22Rv1 (cell line): ENCODE data around the gene TGFB2.

Source experiments
- H3K27ac ChIP-seq: fragments of 450-650 bp; 2 replicates; pipeline ENCODE4 v1.5.1; 2017
- ZFX ChIP-seq: fragments of 450-650 bp; IDR thresholded peaks from 2 replicates; pipeline ENCODE4 v1.6.1; 2017; ENCODE audit warnings: antibody characterized with exemption, borderline replicate concordance
- TF ChIP-seq, protein P1 (sequence below): fragments of 450-650 bp; IDR thresholded peaks from 2 replicates; pipeline ENCODE4 v1.5.1; 2017; ENCODE audit warnings: mild to moderate bottlenecking

The TGFB2 gene

GRCh38 chr1:218462587-218462986 is 117.5 kb downstream of the TGFB2 start:
- TF ChIP-seq ZFX, result no peak
- H3K27ac ChIP-seq, result no peak overlapping the region

DNA sequence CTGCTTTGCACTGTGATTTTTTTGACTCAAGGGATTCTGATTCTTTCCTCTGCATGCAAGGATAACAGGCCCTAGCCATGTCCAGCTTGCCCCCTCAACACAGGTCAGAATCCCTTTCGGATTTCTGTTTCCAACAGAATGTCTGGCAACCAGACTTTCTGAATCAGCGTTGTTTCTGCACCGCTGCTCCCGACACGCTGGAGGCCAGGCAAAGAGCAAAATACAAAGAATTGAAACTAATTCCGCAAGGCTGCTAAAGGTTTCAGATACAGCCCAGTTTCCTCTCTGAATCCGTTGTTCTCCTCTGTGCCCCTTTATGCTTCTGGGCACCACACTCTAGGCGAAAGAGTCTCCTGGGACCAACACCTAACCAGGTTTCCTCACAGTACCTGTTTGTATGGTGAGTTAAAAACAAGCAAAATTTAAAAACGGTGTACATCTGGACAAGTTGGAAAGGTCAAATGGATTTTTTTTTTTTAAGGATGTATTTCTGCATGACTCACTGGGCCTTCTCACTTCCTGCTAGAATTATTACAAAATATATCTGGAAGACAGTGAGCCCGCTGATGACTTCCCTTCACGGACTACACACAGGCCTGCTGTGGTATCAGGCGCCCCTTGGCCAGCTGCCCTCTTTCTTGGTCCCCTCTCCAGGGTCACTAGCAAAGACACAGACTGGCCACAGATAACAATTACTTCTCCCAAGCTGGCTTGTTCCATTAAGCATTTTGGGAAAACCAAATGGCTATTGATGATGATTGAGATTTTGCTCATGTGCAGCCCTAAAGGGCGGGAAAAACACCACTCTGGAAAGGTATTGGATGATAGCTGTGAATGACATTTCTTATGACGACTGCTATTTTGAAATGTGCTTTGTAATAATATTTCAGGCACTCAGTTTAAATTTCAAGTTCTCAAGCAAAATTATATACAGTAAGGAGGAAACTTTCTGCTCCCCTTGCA is 118.3 kb downstream of the TGFB2 start:
- no peak overlapping the region for H3K27ac ChIP-seq
- no peak for TF ChIP-seq ZFX
- TF ChIP-seq, protein P1, sequence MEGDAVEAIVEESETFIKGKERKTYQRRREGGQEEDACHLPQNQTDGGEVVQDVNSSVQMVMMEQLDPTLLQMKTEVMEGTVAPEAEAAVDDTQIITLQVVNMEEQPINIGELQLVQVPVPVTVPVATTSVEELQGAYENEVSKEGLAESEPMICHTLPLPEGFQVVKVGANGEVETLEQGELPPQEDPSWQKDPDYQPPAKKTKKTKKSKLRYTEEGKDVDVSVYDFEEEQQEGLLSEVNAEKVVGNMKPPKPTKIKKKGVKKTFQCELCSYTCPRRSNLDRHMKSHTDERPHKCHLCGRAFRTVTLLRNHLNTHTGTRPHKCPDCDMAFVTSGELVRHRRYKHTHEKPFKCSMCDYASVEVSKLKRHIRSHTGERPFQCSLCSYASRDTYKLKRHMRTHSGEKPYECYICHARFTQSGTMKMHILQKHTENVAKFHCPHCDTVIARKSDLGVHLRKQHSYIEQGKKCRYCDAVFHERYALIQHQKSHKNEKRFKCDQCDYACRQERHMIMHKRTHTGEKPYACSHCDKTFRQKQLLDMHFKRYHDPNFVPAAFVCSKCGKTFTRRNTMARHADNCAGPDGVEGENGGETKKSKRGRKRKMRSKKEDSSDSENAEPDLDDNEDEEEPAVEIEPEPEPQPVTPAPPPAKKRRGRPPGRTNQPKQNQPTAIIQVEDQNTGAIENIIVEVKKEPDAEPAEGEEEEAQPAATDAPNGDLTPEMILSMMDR, result no peak

DNA sequence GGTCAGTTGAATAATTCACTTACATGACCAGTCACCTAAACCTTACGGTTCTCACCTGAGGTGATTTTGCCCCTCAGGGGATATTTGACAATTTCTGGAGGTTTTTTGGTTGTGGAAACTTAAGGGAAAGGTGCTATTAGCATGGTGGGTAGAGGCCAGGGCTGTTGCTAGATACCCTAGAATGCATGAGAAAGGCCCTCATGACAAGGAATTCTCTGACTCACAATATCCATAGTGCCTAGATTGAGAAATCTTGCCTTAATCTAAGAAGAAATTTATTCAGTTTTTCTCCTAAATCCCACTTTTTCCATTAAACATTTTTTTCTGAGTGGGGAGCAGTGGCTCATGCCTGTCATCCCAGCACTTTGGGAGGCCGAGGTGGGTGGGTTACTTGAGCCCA is 119.7 kb downstream of the TGFB2 start:
- TF ChIP-seq, protein P1, result no peak
- no peak for TF ChIP-seq ZFX
- H3K27ac ChIP-seq, result no peak overlapping the region

- TF ChIP-seq, protein P1, result no peak
- TF ChIP-seq ZFX, result no peak
- H3K27ac ChIP-seq, result no peak overlapping the region
Measured at GRCh38 chr1:218466341-218467010, 121.3 kb downstream of the TGFB2 start.

GRCh38 chr1:218467101-218468072 is 122.3 kb downstream of the TGFB2 start:
- TF ChIP-seq, protein P1, result no peak
- TF ChIP-seq ZFX, result no peak
- no peak overlapping the region for H3K27ac ChIP-seq

- H3K27ac ChIP-seq, result no peak overlapping the region
- TF ChIP-seq, protein P1, result no peak
- no peak for TF ChIP-seq ZFX
Measured at GRCh38 chr1:218468711-218469110, 123.6 kb downstream of the TGFB2 start.

- no peak overlapping the region for H3K27ac ChIP-seq
- TF ChIP-seq ZFX, result no peak
- TF ChIP-seq, protein P1, result no peak
Measured at GRCh38 chr1:218472885-218473284, 127.7 kb downstream of the TGFB2 start.
